Neuronal stem cell (in vitro differentiated cells): ENCODE results near the gene SEMA4F.

ENCODE experiments used
- DNase-seq: peaks from one replicate; pipeline ENCODE4 v3.0.0-alpha.2; 2013; ENCODE audit warnings: low spot score
- H2AFZ ChIP-seq: one replicate; pipeline ENCODE4 v1.6.1; 2013; ENCODE audit warnings: mild to moderate bottlenecking, low read length, inconsistent platforms
- H2AK5ac ChIP-seq: 2 replicates; pipeline ENCODE4 v1.6.1; 2013; ENCODE audit warnings: low read depth, mild to moderate bottlenecking, inconsistent platforms, low read length, moderate library complexity, mixed read lengths
- H2BK120ac ChIP-seq: 2 replicates; pipeline ENCODE4 v1.6.1; 2013; ENCODE audit warnings: low read depth, mild to moderate bottlenecking, inconsistent platforms, low read length, moderate library complexity, mixed read lengths
- H2BK12ac ChIP-seq: one replicate; pipeline ENCODE4 v1.6.1; 2013; ENCODE audit warnings: low read length, inconsistent platforms
- H2BK15ac ChIP-seq: 2 replicates; pipeline ENCODE4 v1.6.1; 2013; ENCODE audit warnings: mild to moderate bottlenecking, low read length, inconsistent platforms, mixed read lengths
- H2BK5ac ChIP-seq: one replicate; pipeline ENCODE4 v1.6.1; 2013; ENCODE audit warnings: inconsistent platforms, mild to moderate bottlenecking, low read length, moderate library complexity
- H3K14ac ChIP-seq: one replicate; pipeline ENCODE4 v1.6.1; 2013; ENCODE audit warnings: low read length, inconsistent platforms
- H3K18ac ChIP-seq: 2 replicates; pipeline ENCODE4 v1.6.1; 2013; ENCODE audit warnings: low read length, inconsistent platforms
- H3K23ac ChIP-seq: 2 replicates; pipeline ENCODE4 v1.6.1; 2013; ENCODE audit warnings: low read depth, mild to moderate bottlenecking, mixed read lengths, low read length, inconsistent platforms; ENCODE audit not compliant: poor library complexity
- H3K27ac ChIP-seq: replicated peaks from 3 replicates; pipeline ENCODE4 v1.5.1; 2013; ENCODE audit warnings: low read length, inconsistent platforms
- H3K27me3 ChIP-seq, 3 experiments: 2 replicates each; pipeline ENCODE4 v1.6.1; 2013; ENCODE audit warnings: low read length in 3 of 3, mild to moderate bottlenecking in 2 of 3, inconsistent platforms in 1 of 3, low read depth in 1 of 3, mixed read lengths in 1 of 3, moderate library complexity in 1 of 3; ENCODE audit not compliant: control insufficient read depth in 3 of 3, insufficient read depth in 3 of 3
- H3K36me3 ChIP-seq, 2 donors: replicated peaks in 1 of 2; 2 replicates each; pipeline ENCODE4 v1.6.1; 2013; ENCODE audit warnings: low read length in 2 of 2; ENCODE audit not compliant: control insufficient read depth in 2 of 2, insufficient read depth in 2 of 2
- H3K4ac ChIP-seq: 2 replicates; pipeline ENCODE4 v1.6.1; 2013; ENCODE audit warnings: inconsistent platforms, mild to moderate bottlenecking, low read length, moderate library complexity
- H3K4me1 ChIP-seq, 2 donors: 1 replicate in 1 of 2; 2 replicates in 1 of 2; pipeline ENCODE4 v1.6.1; 2013; ENCODE audit warnings: low read length in 2 of 2, low read depth in 1 of 2; ENCODE audit not compliant: control insufficient read depth in 2 of 2, insufficient read depth in 1 of 2
- H3K4me2 ChIP-seq: one replicate; pipeline ENCODE4 v1.6.1; 2013; ENCODE audit warnings: mild to moderate bottlenecking, low read length, inconsistent platforms; ENCODE audit not compliant: insufficient read depth, poor library complexity, severe bottlenecking
- H3K4me3 ChIP-seq, 2 donors: 2 replicates each; pipeline ENCODE4 v1.5.1; 2013; ENCODE audit warnings: low read length in 2 of 2, mild to moderate bottlenecking in 2 of 2, inconsistent platforms in 1 of 2, moderate library complexity in 1 of 2
- H3K79me1 ChIP-seq: one replicate; pipeline ENCODE4 v1.6.1; 2013; ENCODE audit warnings: low read depth, mild to moderate bottlenecking, inconsistent platforms, low read length, moderate library complexity
- H3K9ac ChIP-seq: one replicate; pipeline ENCODE4 v1.6.1; 2013; ENCODE audit warnings: mild to moderate bottlenecking, low read depth, low read length, inconsistent platforms; ENCODE audit not compliant: poor library complexity
- H3K9me3 ChIP-seq, 2 donors: replicated peaks in 1 of 2; 2 replicates each; pipeline versions ENCODE3 to v1.6.1; 2013; ENCODE audit warnings: low read length in 2 of 2, mild to moderate bottlenecking in 2 of 2, inconsistent platforms in 1 of 2, low read depth in 1 of 2, mixed read lengths in 1 of 2, moderate library complexity in 1 of 2; ENCODE audit not compliant: control insufficient read depth in 2 of 2, insufficient read depth in 1 of 2
- H4K8ac ChIP-seq: one replicate; pipeline ENCODE4 v1.6.1; 2013; ENCODE audit warnings: low read depth, mild to moderate bottlenecking, inconsistent platforms, low read length, moderate library complexity
- H4K91ac ChIP-seq: one replicate; pipeline ENCODE4 v1.6.1; 2013; ENCODE audit warnings: low read length, low read depth, mild to moderate bottlenecking, inconsistent platforms; ENCODE audit not compliant: poor library complexity
- WGBS, 2 donors: extraction: QIAGEN DNeasy Blood & Tissue Kit; methylation state at CpG; one replicate each; pipeline ENCODE4 v1.1.7; 2013; ENCODE audit warnings: missing lambda C conversion rate in 2 of 2, mixed read lengths in 1 of 2; ENCODE audit not compliant: insufficient read length in 2 of 2, insufficient replicate concordance in 1 of 2; ENCODE audit errors: extremely low coverage in 2 of 2; 5-methylcytosine and 5-hydroxymethylcytosine counted together

Gene SEMA4F

GRCh38 chr2:74645344-74645743 is 8.7 kb upstream of the SEMA4F start:
- no peak overlapping the region for H2AK5ac ChIP-seq
- H3K14ac ChIP-seq: no peak overlapping the region
- no peak overlapping the region for H2BK15ac ChIP-seq
- no peak overlapping the region for H3K23ac ChIP-seq
- no CpG with 5 or more reads among the region's 4 CpGs for WGBS, 2 donors
- peaks cover 4 to 12% (median 5%) of the 10 kb centered on the region in 3 experiments for H3K27me3 ChIP-seq
- H4K8ac ChIP-seq: no peak overlapping the region
- no peak for DNase-seq
- no peak overlapping the region for H3K27ac ChIP-seq
- H3K9ac ChIP-seq: no peak overlapping the region
- no peak overlapping the region for H2BK5ac ChIP-seq
- H3K36me3 ChIP-seq: no peaks in the 10 kb centered on the region
- H2BK12ac ChIP-seq: no peak overlapping the region
- H3K4me2 ChIP-seq: no peak overlapping the region
- no peak overlapping the region for H3K4me3 ChIP-seq
- no peak overlapping the region for H4K91ac ChIP-seq
- H3K4ac ChIP-seq: no peak overlapping the region
- H3K4me1 ChIP-seq: peaks cover 0 to 6% of the 10 kb centered on the region in 2 donors
- no peak overlapping the region for H2AFZ ChIP-seq
- no peak overlapping the region for H3K18ac ChIP-seq
- no peak overlapping the region for H2BK120ac ChIP-seq
- peaks cover 4% of the 10 kb centered on the region in 2 donors for H3K9me3 ChIP-seq
- no peaks in the 10 kb centered on the region for H3K79me1 ChIP-seq

GRCh38 chr2:74646201-74646600 is 7.8 kb upstream of the SEMA4F start:
- Histone ChIP-seq H3K4me1 (peaks cover 0 to 6% of the 10 kb centered on the region in 2 donors), H3K4ac (no peak overlapping the region), H3K27ac (no peak overlapping the region), H3K4me2 (no peak overlapping the region), H3K36me3 (no peaks in the 10 kb centered on the region), H3K14ac (no peak overlapping the region), H3K18ac (no peak overlapping the region), H4K8ac (no peak overlapping the region), H3K9ac (no peak overlapping the region), H3K4me3 (no peak overlapping the region), H2BK120ac (no peak overlapping the region), H2AK5ac (no peak overlapping the region), H2BK12ac (no peak overlapping the region), H3K23ac (no peak overlapping the region), H2AFZ (no peak overlapping the region), H3K27me3 (peaks cover 5 to 13% (median 12%) of the 10 kb centered on the region in 3 experiments), H2BK15ac (no peak overlapping the region), H3K9me3 (peaks cover 4% of the 10 kb centered on the region in 2 donors), H2BK5ac (no peak overlapping the region), H4K91ac (no peak overlapping the region), H3K79me1 (no peaks in the 10 kb centered on the region)
- no peak for DNase-seq
- no CpG with 5 or more reads among the region's 2 CpGs for WGBS, 2 donors

GRCh38 chr2:74646834-74647482 is 7.1 kb upstream of the SEMA4F start:
- no peak overlapping the region for H3K27ac ChIP-seq
- H3K4ac ChIP-seq: no peak overlapping the region
- no peaks in the 10 kb centered on the region for H3K79me1 ChIP-seq
- peaks cover 5 to 13% (median 12%) of the 10 kb centered on the region in 3 experiments for H3K27me3 ChIP-seq
- no peak overlapping the region for H3K14ac ChIP-seq
- H4K8ac ChIP-seq: no peak overlapping the region
- no peak overlapping the region for H2BK120ac ChIP-seq
- H3K4me2 ChIP-seq: no peak overlapping the region
- no peak for DNase-seq
- no peak overlapping the region for H3K18ac ChIP-seq
- H2AFZ ChIP-seq: peak overlapping the region; percentile 58
- no peak overlapping the region for H4K91ac ChIP-seq
- WGBS, 2 donors: no CpG with 5 or more reads among the region's 13 CpGs
- no peak overlapping the region for H2AK5ac ChIP-seq
- no peak overlapping the region for H2BK15ac ChIP-seq
- H3K4me3 ChIP-seq: no peak overlapping the region
- H3K9ac ChIP-seq: no peak overlapping the region
- H2BK12ac ChIP-seq: no peak overlapping the region
- H3K23ac ChIP-seq: no peak overlapping the region
- H3K36me3 ChIP-seq: no peaks in the 10 kb centered on the region
- no peak overlapping the region for H2BK5ac ChIP-seq
- H3K9me3 ChIP-seq: peaks cover 4% of the 10 kb centered on the region in 2 donors
- peaks cover 0 to 6% of the 10 kb centered on the region in 2 donors for H3K4me1 ChIP-seq

- Histone ChIP-seq H4K8ac (no peak within 1 kb of the TSS), H2AK5ac (no peak within 1 kb of the TSS), H2AFZ (peak within 1 kb of the TSS; percentile 58), H4K91ac (no peak within 1 kb of the TSS), H3K23ac (peak within 1 kb of the TSS; percentile 75), H3K36me3 (no peaks in the 10 kb centered on the region), H3K4me1 (peaks cover 0 to 6% of the 10 kb centered on the region in 2 donors), H3K4me3 (peak within 1 kb of the TSS in 1 of 2 donors; percentile 76), H3K79me1 (no peaks in the 10 kb centered on the region), H3K9me3 (peaks cover 4% of the 10 kb centered on the region in 2 donors), H3K9ac (peak within 1 kb of the TSS; percentile 61), H3K27me3 (peaks cover 5 to 21% (median 12%) of the 10 kb centered on the region in 3 experiments), H2BK120ac (no peak within 1 kb of the TSS), H3K4me2 (peak within 1 kb of the TSS; percentile 65), H3K4ac (peak within 1 kb of the TSS; percentile 18), H3K18ac (peak within 1 kb of the TSS; percentile 81), H2BK12ac (no peak within 1 kb of the TSS), H3K14ac (no peak within 1 kb of the TSS), H2BK5ac (no peak within 1 kb of the TSS), H3K27ac (no peak within 1 kb of the TSS), H2BK15ac (peak within 1 kb of the TSS; percentile 87)
- no CpG with 5 or more reads among the region's 45 CpGs for WGBS, 2 donors
- DNase-seq: no peak
Measured at GRCh38 chr2:74648009-74648443, 6.0 kb upstream of the SEMA4F start, which contains the start of gene M1AP. M1AP (minus strand) TSS chr2:74648330; CDS start chr2:74640275, 8,055 bp downstream.
